GM21447 (cell line): ENCODE measurements around the gene HDHD5.

ENCODE experiments used
- ATAC-seq: cut with Tn5 transposase; IDR thresholded peaks from one replicate; pipeline ENCODE4 v1.9.1; 2021; ENCODE audit not compliant: unreplicated experiment

HDHD5 gene

GRCh38 chr22:17120711-17121232 is 38.3 kb downstream of the HDHD5 start:
- no peak for ATAC-seq

DNA sequence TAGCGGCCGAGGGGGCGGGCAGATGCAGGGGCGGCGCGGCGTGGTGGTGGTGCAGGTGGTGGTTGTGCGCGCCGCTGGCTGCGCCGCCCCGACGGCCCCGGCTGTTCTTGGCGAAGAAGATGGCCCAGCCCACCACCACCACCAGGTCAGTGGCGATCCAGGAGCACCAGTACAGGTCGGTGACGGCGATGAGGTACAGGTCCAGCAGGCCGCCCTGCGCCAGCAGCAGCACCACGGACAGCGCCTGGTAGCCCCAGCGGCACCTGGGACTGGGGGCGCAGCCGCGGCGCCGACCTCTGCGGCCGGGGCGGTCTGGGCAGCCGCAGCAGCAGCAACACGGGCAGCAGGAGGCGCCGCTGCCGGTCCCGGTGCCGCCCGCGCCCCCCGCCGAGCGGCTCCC is 38.8 kb downstream of the HDHD5 start:
- ATAC-seq: no peak

- no peak for ATAC-seq
These were observed 39.4 kb downstream of the HDHD5 start for GRCh38 chr22:17119481-17120202.

- ATAC-seq: no peak
These were observed 40.7 kb downstream of the HDHD5 start for GRCh38 chr22:17118342-17118741.

DNA sequence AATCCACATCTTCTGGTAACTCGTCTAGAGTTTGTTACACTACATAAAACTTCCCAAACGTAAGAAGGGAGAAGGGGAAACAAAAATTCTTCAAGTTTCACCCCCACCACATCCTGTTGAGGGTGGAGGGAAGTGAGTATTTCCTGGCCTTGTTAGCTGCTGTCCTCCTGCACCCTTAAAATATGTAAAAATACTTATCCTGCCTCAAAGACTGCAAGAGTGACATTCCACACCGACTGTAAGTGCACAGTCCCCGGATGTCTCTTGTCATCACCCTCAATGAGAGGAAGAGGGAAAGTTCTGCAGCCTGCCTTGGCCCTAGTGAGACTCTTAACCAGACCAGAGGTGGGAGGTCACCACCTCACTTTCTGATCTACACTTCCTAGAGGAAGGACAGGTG is 41.2 kb downstream of the HDHD5 start:
- ATAC-seq: no peak

- ATAC-seq: no peak
These were observed 41.7 kb downstream of the HDHD5 start for GRCh38 chr22:17117400-17117799.

- ATAC-seq: no peak
These were observed 42.3 kb downstream of the HDHD5 start for GRCh38 chr22:17116572-17117330.

- ATAC-seq: no peak
These were observed 43.0 kb downstream of the HDHD5 start for GRCh38 chr22:17115945-17116565.

GRCh38 chr22:17115236-17115635 is 43.8 kb downstream of the HDHD5 start:
- ATAC-seq: no peak

DNA sequence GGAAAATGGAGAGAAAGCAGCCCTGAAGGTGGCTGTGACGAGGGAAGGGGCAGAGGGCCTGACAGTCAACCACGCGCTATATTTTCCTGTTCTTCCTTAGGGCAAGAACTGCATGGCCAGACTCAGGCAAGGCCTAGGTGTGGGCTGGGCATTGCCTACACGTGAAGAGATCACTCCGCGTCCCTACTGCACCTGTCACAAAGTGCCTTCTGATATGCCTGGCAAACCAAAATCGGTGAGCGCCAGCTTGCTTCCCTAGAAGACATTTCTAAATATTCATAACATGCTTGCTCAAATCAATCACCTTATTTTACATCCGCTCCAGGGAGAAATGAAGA is 44.2 kb downstream of the HDHD5 start:
- ATAC-seq: no peak

DNA sequence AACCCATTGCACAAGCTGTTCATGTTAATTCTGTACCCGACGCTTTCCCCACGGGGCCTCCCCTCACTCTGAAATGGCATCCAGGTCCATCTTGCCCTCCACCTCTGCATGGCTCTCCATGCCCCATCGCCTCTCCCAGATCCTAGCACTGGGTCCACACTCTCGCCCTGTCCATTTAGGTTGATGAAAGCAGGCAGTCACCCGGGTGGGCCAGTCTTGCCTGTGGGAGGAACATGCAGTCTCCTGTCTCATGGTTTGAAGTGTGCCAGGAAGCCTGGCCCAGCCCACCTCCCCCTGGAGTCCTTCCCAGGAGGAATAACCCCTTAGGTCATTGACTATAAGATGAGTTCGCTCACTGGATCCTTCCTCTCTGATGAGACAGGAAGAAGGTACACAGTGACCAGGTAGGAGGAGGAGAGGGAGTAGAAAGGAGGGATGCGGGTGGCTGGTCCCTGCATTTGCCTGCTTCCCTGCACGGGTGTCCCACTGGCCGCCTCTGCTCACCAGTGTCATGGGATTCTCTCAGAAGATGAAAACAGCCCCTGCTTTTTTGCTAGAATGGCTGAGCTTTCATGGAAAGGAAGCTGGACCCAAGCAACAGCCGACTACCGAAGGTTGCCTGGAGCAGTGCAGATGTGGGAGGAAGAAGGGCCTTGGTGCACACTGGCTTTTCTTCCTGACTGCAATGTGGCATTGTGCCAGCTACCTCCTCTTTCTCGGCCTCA is 44.7 kb downstream of the HDHD5 start:
- ATAC-seq: no peak

GRCh38 chr22:17113600-17113999 is 45.5 kb downstream of the HDHD5 start:
- no peak for ATAC-seq

DNA sequence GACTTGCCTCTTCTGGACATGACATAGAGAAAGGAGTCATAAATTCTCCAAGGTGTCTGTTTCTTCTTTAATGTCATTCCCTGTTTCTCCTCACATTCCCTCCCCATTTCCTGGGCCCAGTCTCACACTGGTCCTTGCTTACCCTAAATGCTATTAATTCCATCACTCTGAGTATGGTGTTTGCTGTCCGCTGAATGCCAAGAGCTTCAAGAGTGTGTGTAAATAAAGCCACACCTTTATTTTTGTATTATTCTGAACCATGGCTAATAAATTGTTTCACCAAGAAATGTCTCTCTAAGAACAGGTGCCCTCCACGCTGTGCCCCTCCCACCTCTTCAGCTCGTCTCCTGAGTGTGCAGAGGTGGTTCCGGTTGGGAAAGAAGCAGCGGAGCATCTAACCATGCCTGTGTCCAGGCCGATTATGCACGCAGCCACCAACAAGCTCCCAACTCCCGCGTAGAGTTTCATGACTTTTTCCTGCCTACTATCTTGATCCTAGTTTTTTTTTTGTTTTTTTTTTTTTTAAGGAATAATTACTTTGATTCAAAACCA is 46.5 kb downstream of the HDHD5 start:
- ATAC-seq: no peak

GRCh38 chr22:17110791-17111550 is 48.1 kb downstream of the HDHD5 start:
- ATAC-seq: no peak

DNA sequence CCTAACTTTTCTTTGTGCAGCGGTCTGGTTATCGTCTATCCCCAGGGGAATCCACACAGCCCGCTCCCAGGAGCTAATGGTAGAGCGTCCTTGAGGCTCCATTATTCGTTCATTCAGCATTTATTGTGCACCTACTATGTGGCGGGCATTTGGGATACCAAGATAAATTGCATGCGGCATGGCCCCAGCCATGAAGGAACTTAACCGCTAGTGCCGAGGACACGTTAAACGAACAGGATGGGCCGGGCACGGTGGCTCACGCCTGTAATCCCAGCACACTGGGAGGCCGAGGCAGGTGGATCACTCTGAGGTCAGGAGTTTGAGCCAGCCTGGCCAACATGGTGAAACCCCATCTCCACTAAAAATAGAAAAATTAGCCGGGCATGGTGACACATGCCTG is 49.1 kb downstream of the HDHD5 start:
- ATAC-seq: no peak

DNA sequence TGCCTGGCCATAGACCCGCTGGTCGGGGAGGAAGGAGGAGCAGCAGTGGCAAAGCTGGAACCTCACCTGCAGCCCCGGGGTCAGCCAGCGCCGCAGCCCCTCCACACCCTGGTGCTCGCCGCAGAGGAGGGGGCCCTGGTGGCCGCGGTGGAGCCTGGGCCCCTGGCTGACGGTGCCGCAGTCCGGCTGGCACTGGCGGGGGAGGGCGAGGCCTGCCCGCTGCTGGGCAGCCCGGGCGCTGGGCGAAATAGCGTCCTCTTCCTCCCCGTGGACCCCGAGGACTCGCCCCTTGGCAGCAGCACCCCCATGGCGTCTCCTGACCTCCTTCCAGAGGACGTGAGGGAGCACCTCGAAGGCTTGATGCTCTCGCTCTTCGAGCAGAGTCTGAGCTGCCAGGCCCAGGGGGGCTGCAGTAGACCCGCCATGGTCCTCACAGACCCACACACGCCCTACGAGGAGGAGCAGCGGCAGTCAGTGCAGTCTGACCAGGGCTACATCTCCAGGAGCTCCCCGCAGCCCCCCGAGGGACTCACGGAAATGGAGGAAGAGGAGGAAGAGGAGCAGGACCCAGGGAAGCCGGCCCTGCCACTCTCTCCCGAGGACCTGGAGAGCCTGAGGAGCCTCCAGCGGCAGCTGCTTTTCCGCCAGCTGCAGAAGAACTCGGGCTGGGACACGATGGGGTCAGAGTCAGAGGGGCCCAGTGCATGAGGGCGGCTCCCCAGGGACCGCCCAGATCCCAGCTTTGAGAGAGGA is 49.8 kb downstream of the HDHD5 start:
- no peak for ATAC-seq

- no peak for ATAC-seq
These were observed 50.6 kb downstream of the HDHD5 start for GRCh38 chr22:17108256-17109112.

GRCh38 chr22:17107547-17107810 is 51.6 kb downstream of the HDHD5 start:
- ATAC-seq: no peak
